Uterus (tissue), 2 donors: Measurements from ENCODE around the gene STX4.

Experiments used
- POLR2A ChIP-seq, 2 donors: fragments of 450-650 bp; IDR thresholded peaks; one replicate each; pipeline ENCODE4 v1.6.1; 2016; ENCODE audit warnings: antibody characterized with exemption in 2 of 2, mild to moderate bottlenecking in 1 of 2, moderate library complexity in 1 of 2
- TF ChIP-seq, protein P1 (sequence below), 4 experiments: fragments of 200-600 bp in 2 of 4; fragments of 450-650 bp in 2 of 4; sonication (generic) in 2 of 4; IDR thresholded peaks; one replicate each; pipeline ENCODE4 v1.5.1; 2016 to 2019; ENCODE audit warnings: antibody characterized with exemption in 4 of 4, mild to moderate bottlenecking in 2 of 4, moderate library complexity in 1 of 4

DNA sequence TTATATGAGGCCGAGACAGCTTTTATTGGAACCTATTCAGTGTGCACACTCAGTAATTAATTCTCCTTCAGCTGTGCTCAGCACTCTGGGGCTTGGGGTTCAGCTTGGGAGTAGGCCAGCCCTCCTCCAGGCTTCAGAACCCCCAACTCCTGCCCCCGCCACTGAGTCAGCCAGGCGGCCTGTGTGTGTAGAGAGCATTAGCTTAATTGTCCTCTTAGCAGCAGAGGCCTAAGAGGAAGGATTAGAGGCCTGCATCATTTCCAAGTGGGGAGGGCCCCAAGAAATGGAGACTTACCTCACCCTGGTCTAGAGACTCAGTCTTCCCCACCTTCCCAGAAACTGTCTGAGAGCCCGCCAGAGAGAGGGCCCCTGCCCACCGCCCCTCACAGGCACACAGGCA is 54.6 kb downstream of the STX4 start:
- TF ChIP-seq POLR2A (IDR thresholded peaks at IDR 0.05) = no peak
- TF ChIP-seq, protein P1, sequence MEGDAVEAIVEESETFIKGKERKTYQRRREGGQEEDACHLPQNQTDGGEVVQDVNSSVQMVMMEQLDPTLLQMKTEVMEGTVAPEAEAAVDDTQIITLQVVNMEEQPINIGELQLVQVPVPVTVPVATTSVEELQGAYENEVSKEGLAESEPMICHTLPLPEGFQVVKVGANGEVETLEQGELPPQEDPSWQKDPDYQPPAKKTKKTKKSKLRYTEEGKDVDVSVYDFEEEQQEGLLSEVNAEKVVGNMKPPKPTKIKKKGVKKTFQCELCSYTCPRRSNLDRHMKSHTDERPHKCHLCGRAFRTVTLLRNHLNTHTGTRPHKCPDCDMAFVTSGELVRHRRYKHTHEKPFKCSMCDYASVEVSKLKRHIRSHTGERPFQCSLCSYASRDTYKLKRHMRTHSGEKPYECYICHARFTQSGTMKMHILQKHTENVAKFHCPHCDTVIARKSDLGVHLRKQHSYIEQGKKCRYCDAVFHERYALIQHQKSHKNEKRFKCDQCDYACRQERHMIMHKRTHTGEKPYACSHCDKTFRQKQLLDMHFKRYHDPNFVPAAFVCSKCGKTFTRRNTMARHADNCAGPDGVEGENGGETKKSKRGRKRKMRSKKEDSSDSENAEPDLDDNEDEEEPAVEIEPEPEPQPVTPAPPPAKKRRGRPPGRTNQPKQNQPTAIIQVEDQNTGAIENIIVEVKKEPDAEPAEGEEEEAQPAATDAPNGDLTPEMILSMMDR (IDR thresholded peaks at IDR 0.05) = no peak
